Sigmoid colon (tissue), 4 donors: ENCODE measurements around the gene LGALS8.

Source experiments
- CTCF ChIP-seq, 4 experiments: fragments of 450-650 bp in 3 of 4; fragments of 200-600 bp in 1 of 4; IDR thresholded peaks; one replicate each; pipeline ENCODE4 v1.5.1; 2016 to 2019; ENCODE audit warnings: antibody characterized with exemption in 4 of 4, mild to moderate bottlenecking in 3 of 4, moderate library complexity in 2 of 4
- POLR2AphosphoS5 ChIP-seq, 4 donors: sonication (generic); formaldehyde crosslinking; IDR thresholded peaks; one replicate each; pipeline ENCODE4 v1.6.1; 2017; ENCODE audit warnings: antibody characterized with exemption in 4 of 4

- no peak for TF ChIP-seq CTCF (IDR thresholded peaks at IDR 0.05)
- no peak for TF ChIP-seq POLR2AphosphoS5 (IDR thresholded peaks at IDR 0.05)
Measured at GRCh38 chr1:236526079-236526478, 2.3 kb downstream of the LGALS8 start.
